ENCODE results near the gene PPP1R10.
A peak's percentile ranks its signal among the peaks of the same experiment; 100 is the strongest.

Gene PPP1R10

GRCh38 chr6:30599625-30600324 lies 17.3 kb downstream of the PPP1R10 start:
- no peak for DNase-seq

- DNase-seq: no peak
Measured at GRCh38 chr6:30598912-30599624, 18.0 kb downstream of the PPP1R10 start.

- DNase-seq: peak; percentile 48
Measured at GRCh38 chr6:30597315-30598144, 19.5 kb downstream of the PPP1R10 start.

GRCh38 chr6:30592287-30592686 lies 24.8 kb downstream of the PPP1R10 start:
- DNase-seq: no peak

GRCh38 chr6:30591008-30591407 lies 26.0 kb downstream of the PPP1R10 start:
- DNase-seq: no peak

GRCh38 chr6:30590509-30590908 lies 26.5 kb downstream of the PPP1R10 start:
- DNase-seq: no peak

- DNase-seq: no peak
Measured at GRCh38 chr6:30589754-30590358, 27.2 kb downstream of the PPP1R10 start.

- DNase-seq: no peak
Measured at GRCh38 chr6:30583921-30584320, 33.1 kb downstream of the PPP1R10 start.

- DNase-seq: no peak
Measured at GRCh38 chr6:30578051-30578450, 39.0 kb downstream of the PPP1R10 start.

GRCh38 chr6:30573113-30573512 lies 43.9 kb downstream of the PPP1R10 start:
- DNase-seq: no peak

- no peak for DNase-seq
Measured at GRCh38 chr6:30572148-30572547, 44.9 kb downstream of the PPP1R10 start.

- DNase-seq: no peak
Measured at GRCh38 chr6:30571762-30572082, 45.3 kb downstream of the PPP1R10 start.

- DNase-seq: peak; percentile 100
Measured at GRCh38 chr6:30571075-30571761, 45.8 kb downstream of the PPP1R10 start, which contains the start of gene ABCF1. TSS of gene ABCF1 (plus strand) at chr6:30571442. CDS start at chr6:30571488, 46 bp downstream.

- no peak for DNase-seq
Measured at GRCh38 chr6:30570740-30571074, 46.3 kb downstream of the PPP1R10 start.

GRCh38 chr6:30570263-30570662 lies 46.8 kb downstream of the PPP1R10 start:
- DNase-seq: no peak

GRCh38 chr6:30568245-30568644 lies 48.8 kb downstream of the PPP1R10 start:
- no peak for DNase-seq

- no peak for DNase-seq
Measured at GRCh38 chr6:30565772-30566171, 51.3 kb downstream of the PPP1R10 start.

- no peak for DNase-seq
Measured at GRCh38 chr6:30564114-30564513, 52.9 kb downstream of the PPP1R10 start.

- no peak for DNase-seq
Measured at GRCh38 chr6:30562470-30563425, 54.3 kb downstream of the PPP1R10 start.

GRCh38 chr6:30560930-30561329 lies 56.1 kb downstream of the PPP1R10 start:
- no peak for DNase-seq

- DNase-seq: no peak
Measured at GRCh38 chr6:30557683-30557981, 59.4 kb downstream of the PPP1R10 start.

Data from right kidney (tissue), 1 donor.